Activated T-helper 1 cell treated with anti-CD3 and anti-CD28 coated beads, Interleukin-12 subunit alpha, Interleukin-12 subunit beta, Interleukin-2, Interleukin-4 antibody, amounts not matched to agents 30 ng/mL and 10 ng/mL and 1 ng/mL, durations not matched to agents 14 hours and 24 hours and 36 hours (primary cell): ENCODE data around the gene SUCLG2. TPM values are rescaled to one million over a fixed set of nuclear protein-coding genes. Genes with fewer than 3 reads are reported as not detected.
A peak's percentile ranks its signal among the peaks of the same experiment; 100 is the strongest.

Experiments used
- DNase-seq: peaks from one replicate; pipeline ENCODE4 v3.0.0; 2021; ENCODE audit warnings: low spot score
- H3K27ac Mint-ChIP-seq: one replicate; pipeline ENCODE4 v1.8.0; 2021; ENCODE audit warnings: mild to moderate bottlenecking, mixed read lengths
- H3K27me3 Mint-ChIP-seq: one replicate; pipeline ENCODE4 v1.8.0; 2022; ENCODE audit warnings: mild to moderate bottlenecking, moderate library complexity, mixed read lengths; ENCODE audit not compliant: insufficient read depth
- H3K36me3 Mint-ChIP-seq: one replicate; pipeline ENCODE4 v1.8.0; 2021; ENCODE audit warnings: low read depth, mixed read lengths
- H3K4me1 Mint-ChIP-seq: one replicate; pipeline ENCODE4 v1.8.0; 2021; ENCODE audit warnings: low read depth, mixed read lengths
- H3K4me3 Mint-ChIP-seq: one replicate; pipeline ENCODE4 v1.8.0; 2021; ENCODE audit warnings: mild to moderate bottlenecking, moderate library complexity, mixed read lengths
- H3K9me3 Mint-ChIP-seq: one replicate; pipeline ENCODE4 v1.8.0; 2021; ENCODE audit warnings: mixed read lengths
- intact Hi-C: fragments of 100-400 bp; cut with micrococcal nuclease; formaldehyde crosslinking; loops from one replicate; pipeline ENCODE4 v1.15.1; 2024
- total RNA-seq: library from RNA; stranded (reverse); gene quantifications from 2 replicates; pipeline ENCODE4 v1.2.3, GENCODE V29; 2022

Gene SUCLG2
- total RNA-seq, 1 donor from 2014 or later = 30.3 TPM

GRCh38 chr3:67674055-67674454 lies 19.6 kb upstream of the SUCLG2 start:
- peaks cover 5% of the 10 kb centered on the region for H3K27me3 Mint-ChIP-seq
- H3K4me3 Mint-ChIP-seq = no peak overlapping the region
- H3K27ac Mint-ChIP-seq = no peak overlapping the region
- H3K4me1 Mint-ChIP-seq = peaks cover 11% of the 10 kb centered on the region
- intact Hi-C loops = no loop called here
- H3K36me3 Mint-ChIP-seq = peaks cover 9% of the 10 kb centered on the region
- no peak for DNase-seq
- peaks cover 8% of the 10 kb centered on the region for H3K9me3 Mint-ChIP-seq

DNA sequence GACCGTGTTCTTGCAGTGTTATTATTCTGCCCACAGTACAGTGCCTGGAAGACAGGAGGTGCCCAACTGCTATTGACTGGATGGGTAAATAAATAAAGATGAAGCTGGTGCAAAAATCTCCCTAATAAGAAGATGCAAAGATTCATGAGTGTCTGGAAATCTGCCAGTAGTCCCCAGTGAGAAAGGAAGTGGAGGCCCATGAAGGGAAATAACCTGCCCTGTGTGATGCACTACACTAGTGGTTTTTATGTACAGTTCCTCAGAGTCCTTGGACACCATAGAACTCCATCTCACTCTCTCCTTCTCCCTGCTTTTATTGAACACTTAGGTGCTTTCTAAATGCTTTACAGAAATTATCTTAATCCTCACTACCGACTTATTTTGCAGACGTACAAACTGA lies 8.3 kb upstream of the SUCLG2 start:
- Mint-ChIP-seq H3K36me3 (peaks cover 10% of the 10 kb centered on the region), H3K4me3 (no peak overlapping the region), H3K27ac (no peak overlapping the region), H3K9me3 (peaks cover 10% of the 10 kb centered on the region), H3K27me3 (no peaks in the 10 kb centered on the region), H3K4me1 (peaks cover 26% of the 10 kb centered on the region)
- no peak for DNase-seq
- intact Hi-C loops = no loop called here

GRCh38 chr3:67661089-67661488 lies 6.7 kb upstream of the SUCLG2 start:
- no peak overlapping the region for H3K4me3 Mint-ChIP-seq
- no peak for DNase-seq
- H3K36me3 Mint-ChIP-seq = peaks cover 10% of the 10 kb centered on the region
- intact Hi-C loops = no loop called here
- H3K4me1 Mint-ChIP-seq = peaks cover 30% of the 10 kb centered on the region
- no peaks in the 10 kb centered on the region for H3K27me3 Mint-ChIP-seq
- H3K9me3 Mint-ChIP-seq = peaks cover 15% of the 10 kb centered on the region
- H3K27ac Mint-ChIP-seq = no peak overlapping the region

DNA sequence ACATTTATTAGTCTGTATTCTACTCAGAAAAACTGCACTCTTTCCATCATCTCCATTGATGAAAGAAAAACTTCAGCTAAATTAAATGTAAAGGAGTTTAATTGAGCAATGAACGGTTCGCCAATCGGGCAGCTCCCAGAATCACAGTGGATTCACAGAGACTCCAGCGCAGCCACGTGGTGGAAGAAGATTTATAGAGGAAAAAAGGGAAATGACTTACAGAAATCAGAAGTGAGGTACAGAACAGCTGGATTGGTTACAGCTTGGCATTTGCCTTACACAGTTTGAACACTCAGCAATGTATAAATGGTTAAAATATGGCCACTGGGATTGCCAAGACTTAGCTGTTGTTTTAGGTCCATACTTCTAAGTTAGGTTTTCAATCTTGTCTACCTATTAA lies 2.8 kb upstream of the SUCLG2 start:
- Mint-ChIP-seq H3K9me3 (peaks cover 15% of the 10 kb centered on the region), H3K36me3 (peaks cover 15% of the 10 kb centered on the region), H3K27me3 (no peaks in the 10 kb centered on the region), H3K4me1 (peaks cover 38% of the 10 kb centered on the region), H3K27ac (no peak overlapping the region), H3K4me3 (no peak overlapping the region)
- no peak for DNase-seq
- intact Hi-C loops = loop anchor here (5.0 to 10.0 kb wide), 6 partner anchors 545 to 1778 kb away; partner anchors contain the start of genes ARL6IP5 and UBA3

DNA sequence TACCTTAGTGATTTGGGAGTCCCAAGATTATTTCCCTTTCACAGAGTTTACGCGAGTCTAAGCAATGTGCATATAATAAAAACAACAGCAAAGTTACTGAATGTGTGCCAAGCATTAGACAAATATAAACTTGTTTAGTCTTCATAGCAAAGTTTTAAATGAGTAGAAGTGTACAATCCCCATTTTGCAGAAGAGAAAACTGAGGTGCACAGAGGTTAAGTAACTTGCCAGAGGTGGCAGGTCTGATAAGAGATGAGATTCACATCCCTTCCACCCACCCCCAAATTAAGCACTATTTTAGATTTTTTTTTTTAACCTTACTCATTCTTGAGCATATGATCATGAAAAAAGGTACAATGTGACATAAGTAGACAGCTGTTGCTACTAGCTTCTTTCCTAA lies 2.2 kb upstream of the SUCLG2 start:
- peaks cover 15% of the 10 kb centered on the region for H3K9me3 Mint-ChIP-seq
- H3K4me1 Mint-ChIP-seq = peaks cover 42% of the 10 kb centered on the region
- peaks cover 20% of the 10 kb centered on the region for H3K36me3 Mint-ChIP-seq
- DNase-seq = no peak
- intact Hi-C loops = loop anchor here (5.0 to 10.0 kb wide), 6 partner anchors 544 to 1778 kb away; partner anchors contain the start of genes ARL6IP5 and UBA3
- H3K27me3 Mint-ChIP-seq = no peaks in the 10 kb centered on the region
- no peak overlapping the region for H3K27ac Mint-ChIP-seq
- no peak overlapping the region for H3K4me3 Mint-ChIP-seq

- peak overlapping the region; percentile 85 for H3K27ac Mint-ChIP-seq
- H3K9me3 Mint-ChIP-seq = peaks cover 15% of the 10 kb centered on the region
- DNase-seq = peak; percentile 78
- no peaks in the 10 kb centered on the region for H3K27me3 Mint-ChIP-seq
- H3K4me3 Mint-ChIP-seq = peak overlapping the region; percentile 82
- H3K36me3 Mint-ChIP-seq = peaks cover 28% of the 10 kb centered on the region
- H3K4me1 Mint-ChIP-seq = peaks cover 48% of the 10 kb centered on the region
- intact Hi-C loops = loop anchor here (1.0 to 10.0 kb wide), 13 partner anchors 20 to 1779 kb away; partner anchors contain the start of genes ARL6IP5, KBTBD8 and UBA3
These were observed 1.1 kb upstream of the SUCLG2 start for GRCh38 chr3:67655364-67656121.

DNA sequence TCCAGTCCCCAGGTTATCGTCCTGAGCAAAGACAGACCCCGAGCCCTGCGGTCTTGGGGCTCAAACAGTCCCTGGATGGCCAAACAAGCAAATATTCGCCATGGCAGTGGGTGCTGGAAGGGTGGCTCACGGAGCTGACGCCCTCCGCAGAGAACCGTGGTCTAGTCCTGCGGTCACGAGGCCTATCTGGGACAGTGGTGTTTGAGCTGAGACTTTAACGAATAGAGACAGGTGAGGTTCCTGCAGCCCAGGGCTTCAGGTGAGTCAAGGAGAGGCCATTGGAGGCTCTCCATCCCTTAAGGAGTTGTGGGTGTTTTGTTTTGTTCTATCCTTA lies 399 bp upstream of the SUCLG2 start:
- Mint-ChIP-seq H3K4me3 (peak overlapping the region; percentile 82), H3K9me3 (peaks cover 15% of the 10 kb centered on the region), H3K4me1 (peaks cover 54% of the 10 kb centered on the region), H3K27me3 (no peaks in the 10 kb centered on the region), H3K27ac (peak overlapping the region; percentile 85), H3K36me3 (peaks cover 33% of the 10 kb centered on the region)
- DNase-seq = no peak
- intact Hi-C loops = loop anchor here (1.0 to 10.0 kb wide), 14 partner anchors 20 to 1780 kb away; partner anchors contain the start of genes ARL6IP5, KBTBD8 and UBA3

DNA sequence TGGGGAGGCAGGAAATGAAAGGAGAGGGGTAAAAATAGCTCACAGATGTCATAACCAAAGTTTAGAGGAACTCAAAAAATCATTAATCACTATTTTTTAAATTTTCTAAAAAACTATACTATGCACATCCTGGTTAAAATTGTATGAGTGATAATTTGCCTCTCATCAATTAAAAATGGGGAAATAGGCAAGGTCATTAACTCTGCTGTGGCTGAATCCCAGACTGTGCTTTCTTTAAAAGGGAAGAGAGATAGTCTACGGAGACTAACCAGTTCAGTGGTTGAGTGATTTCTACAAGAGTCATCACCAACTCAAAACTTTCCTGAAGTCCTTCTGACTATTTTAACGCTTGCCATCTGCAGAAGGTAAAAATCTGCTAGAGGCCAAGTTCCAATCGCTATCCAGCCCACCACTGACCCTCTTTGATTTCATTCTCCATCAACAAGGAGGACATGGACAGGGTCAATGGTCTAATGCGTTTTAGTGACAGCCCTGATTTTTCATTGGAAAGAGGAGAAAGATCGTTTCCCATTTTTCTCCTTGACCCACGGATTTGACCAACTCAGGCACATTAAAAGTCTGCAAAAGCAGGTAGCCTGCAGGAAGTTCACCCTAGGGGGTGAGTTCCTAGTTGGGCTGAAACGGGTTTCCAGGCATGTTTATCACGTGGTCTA lies 850 bp downstream of the SUCLG2 start:
- no peaks in the 10 kb centered on the region for H3K27me3 Mint-ChIP-seq
- H3K4me3 Mint-ChIP-seq = peak overlapping the region; percentile 82
- H3K9me3 Mint-ChIP-seq = peaks cover 11% of the 10 kb centered on the region
- peaks cover 36% of the 10 kb centered on the region for H3K36me3 Mint-ChIP-seq
- DNase-seq = no peak
- peak overlapping the region; percentile 76 for H3K27ac Mint-ChIP-seq
- intact Hi-C loops = loop anchor here (2.0 to 10.0 kb wide), 6 partner anchors 25 to 1781 kb away; no protein-coding TSS in a partner anchor
- peaks cover 63% of the 10 kb centered on the region for H3K4me1 Mint-ChIP-seq

- Mint-ChIP-seq H3K9me3 (peaks cover 4% of the 10 kb centered on the region), H3K36me3 (peaks cover 49% of the 10 kb centered on the region), H3K4me3 (no peak overlapping the region), H3K27me3 (no peaks in the 10 kb centered on the region), H3K27ac (no peak overlapping the region), H3K4me1 (peaks cover 49% of the 10 kb centered on the region)
- no peak for DNase-seq
- intact Hi-C loops = loop anchor here (5.0 to 10.0 kb wide), 4 partner anchors 1185 to 1785 kb away; no protein-coding TSS in a partner anchor
These were observed 4.3 kb downstream of the SUCLG2 start for GRCh38 chr3:67650084-67650483.

GRCh38 chr3:67649681-67650080 lies 4.7 kb downstream of the SUCLG2 start:
- Mint-ChIP-seq H3K4me3 (no peak overlapping the region), H3K36me3 (peaks cover 52% of the 10 kb centered on the region), H3K27ac (no peak overlapping the region), H3K4me1 (peaks cover 48% of the 10 kb centered on the region), H3K27me3 (no peaks in the 10 kb centered on the region), H3K9me3 (peaks cover 4% of the 10 kb centered on the region)
- DNase-seq = no peak
- intact Hi-C loops = loop anchor here (5.0 to 10.0 kb wide), 4 partner anchors 1185 to 1785 kb away; no protein-coding TSS in a partner anchor

DNA sequence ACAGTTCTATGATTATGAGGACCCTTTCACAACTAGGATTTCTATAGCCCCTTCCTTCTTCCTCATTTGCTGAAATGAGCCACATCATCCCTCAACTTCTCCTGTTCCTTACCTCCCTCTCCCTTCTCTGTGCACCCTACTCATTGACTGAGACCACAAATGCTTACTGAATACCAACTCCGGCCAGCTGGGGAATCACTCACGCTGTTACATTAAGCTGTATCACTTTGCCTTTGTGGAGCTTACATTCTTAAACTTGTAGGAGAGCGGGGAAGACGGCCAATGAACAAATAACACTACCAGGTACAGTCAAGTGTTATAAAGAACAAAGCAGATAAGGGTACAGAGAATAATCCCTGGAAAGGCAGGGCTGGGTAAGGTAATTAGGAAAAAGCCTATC lies 5.7 kb downstream of the SUCLG2 start:
- Mint-ChIP-seq H3K4me3 (no peak overlapping the region), H3K27me3 (no peaks in the 10 kb centered on the region), H3K9me3 (peaks cover 4% of the 10 kb centered on the region), H3K4me1 (peaks cover 54% of the 10 kb centered on the region), H3K27ac (no peak overlapping the region), H3K36me3 (peaks cover 59% of the 10 kb centered on the region)
- DNase-seq = no peak
- intact Hi-C loops = no loop called here

DNA sequence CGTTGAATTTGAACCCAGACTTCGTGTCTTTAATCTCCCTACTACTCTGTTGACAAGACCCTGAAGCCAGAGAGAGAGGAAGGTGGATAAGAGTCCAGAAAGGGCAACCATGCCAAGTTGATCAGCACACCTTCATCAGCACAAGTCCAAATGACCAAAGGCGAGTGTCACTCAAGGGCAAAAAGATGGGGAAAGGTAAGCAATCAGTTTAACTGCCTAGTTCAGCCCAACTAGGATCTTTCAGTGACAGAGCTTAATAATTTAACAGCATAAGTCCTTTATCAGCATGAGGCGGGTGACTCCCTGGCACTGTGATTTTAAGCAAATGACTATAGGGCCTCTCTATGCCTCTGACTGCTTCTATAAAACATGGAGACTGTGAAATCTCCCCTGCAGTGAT lies 6.2 kb downstream of the SUCLG2 start:
- intact Hi-C loops = no loop called here
- Mint-ChIP-seq H3K27ac (no peak overlapping the region), H3K36me3 (peaks cover 62% of the 10 kb centered on the region), H3K4me1 (peaks cover 51% of the 10 kb centered on the region), H3K27me3 (no peaks in the 10 kb centered on the region), H3K4me3 (no peak overlapping the region), H3K9me3 (peaks cover 4% of the 10 kb centered on the region)
- no peak for DNase-seq

DNA sequence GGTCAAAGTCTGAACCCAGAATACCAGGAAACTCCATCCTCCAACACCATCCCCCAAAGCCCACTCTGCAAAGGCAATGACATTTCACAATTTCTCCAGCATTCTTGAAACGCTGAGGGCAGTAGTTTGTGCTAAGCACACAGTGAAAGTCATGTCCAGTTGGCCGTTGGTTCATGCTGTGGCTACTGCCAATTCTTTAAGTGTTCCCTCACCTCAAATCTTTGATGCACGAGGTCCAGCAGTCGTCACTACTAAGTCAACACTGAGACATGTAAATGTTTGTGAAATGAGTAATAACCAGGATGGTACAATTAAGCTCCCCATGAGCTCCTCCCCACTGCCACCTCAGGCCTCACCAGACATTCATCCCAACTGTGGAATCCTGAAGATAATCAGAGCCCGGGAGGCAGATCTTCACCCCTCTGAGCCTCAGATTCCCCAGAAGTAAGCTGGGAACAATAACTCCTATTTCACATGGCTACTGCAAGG lies 7.0 kb downstream of the SUCLG2 start:
- no peaks in the 10 kb centered on the region for H3K27me3 Mint-ChIP-seq
- H3K36me3 Mint-ChIP-seq = peaks cover 57% of the 10 kb centered on the region
- no peak overlapping the region for H3K27ac Mint-ChIP-seq
- no peak for DNase-seq
- H3K4me3 Mint-ChIP-seq = no peak overlapping the region
- peaks cover 4% of the 10 kb centered on the region for H3K9me3 Mint-ChIP-seq
- peaks cover 43% of the 10 kb centered on the region for H3K4me1 Mint-ChIP-seq
- intact Hi-C loops = no loop called here
